Measurements from ENCODE around the gene TCFL5. TPM values are rescaled to one million over a fixed set of nuclear protein-coding genes. Genes with fewer than 3 reads are reported as not detected.

TCFL5 gene
- total RNA-seq: 6.3 TPM

DNA sequence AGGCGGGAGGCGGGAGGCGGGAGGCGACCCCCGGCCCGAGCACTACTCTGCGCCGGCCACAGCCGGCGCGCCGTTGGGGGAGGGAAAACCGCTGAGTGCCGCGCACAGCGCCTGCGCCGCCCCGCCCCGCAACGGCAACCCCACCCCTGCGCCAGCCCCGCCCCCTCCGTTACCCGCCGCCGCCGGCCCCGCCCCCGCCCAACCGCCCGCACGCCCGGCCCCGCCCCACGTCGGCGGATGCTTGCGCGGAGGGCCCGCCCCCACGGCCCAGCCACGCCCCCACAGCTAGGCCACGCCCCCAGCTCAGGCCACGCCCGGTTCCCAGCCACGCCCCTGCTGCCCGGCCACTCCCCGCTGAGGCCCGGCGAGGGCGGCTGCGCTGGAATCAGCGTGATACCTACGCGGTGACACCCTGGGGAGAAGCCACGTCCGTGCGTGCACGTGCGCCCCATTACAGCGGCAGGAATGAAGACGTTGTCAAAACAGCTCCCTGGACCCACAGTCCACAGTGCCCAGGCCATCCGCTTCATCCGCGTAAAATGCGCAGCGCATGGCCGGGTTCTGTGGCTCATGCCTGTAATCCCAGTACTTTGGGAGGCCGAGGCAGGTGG, at the start of gene TCFL5:
TSS of gene TCFL5 (minus strand) at position 97 of the 611 bp plus-strand sequence. CDS start 152 bp downstream, outside the sequence.
- Histone ChIP-seq H3K9me3 (ENCODE audit: control insufficient read depth in 3 of 3, low read length in 3 of 3) (no peaks in the 10 kb centered on the region), H3K27ac (ENCODE audit: low read depth, low read length) (no peak within 1 kb of the TSS), H3K4me1 (ENCODE audit: control insufficient read depth in 3 of 3, insufficient read depth in 3 of 3, low read length in 3 of 3) (peaks cover 3 to 6% (median 5%) of the 10 kb centered on the region in 3 donors), H3K27me3 (ENCODE audit: control insufficient read depth in 3 of 3, insufficient read depth in 3 of 3, low read length in 3 of 3) (peaks cover 0 to 3% (median 0%) of the 10 kb centered on the region in 3 donors), H3K36me3 (ENCODE audit: control insufficient read depth in 3 of 3, insufficient read depth in 3 of 3, low read length in 3 of 3) (peaks cover 5 to 7% (median 7%) of the 10 kb centered on the region in 3 donors), H3K4me3 (ENCODE audit: low read length in 3 of 3) (peak within 1 kb of the TSS; percentile 9 to 76 (median 70)), H3K9ac (ENCODE audit: low read depth in 1 of 3, low read length in 3 of 3) (peak within 1 kb of the TSS in 1 of 3 donors; percentile 33)

GRCh38 chr20:62910777-62911497, 49.3 kb upstream of the TCFL5 start:
- no peak overlapping the region for H3K4me3 ChIP-seq (ENCODE audit: low read length in 3 of 3)
- peaks cover 25 to 27% (median 26%) of the 10 kb centered on the region in 3 donors for H3K4me1 ChIP-seq (ENCODE audit: control insufficient read depth in 3 of 3, insufficient read depth in 3 of 3, low read length in 3 of 3)
- no peaks in the 10 kb centered on the region for H3K27me3 ChIP-seq (ENCODE audit: control insufficient read depth in 3 of 3, insufficient read depth in 3 of 3, low read length in 3 of 3)
- no peak overlapping the region for H3K27ac ChIP-seq (ENCODE audit: low read depth, low read length)
- H3K9me3 ChIP-seq (ENCODE audit: control insufficient read depth in 3 of 3, low read length in 3 of 3): no peaks in the 10 kb centered on the region
- H3K36me3 ChIP-seq (ENCODE audit: control insufficient read depth in 3 of 3, insufficient read depth in 3 of 3, low read length in 3 of 3): peaks cover 57 to 67% (median 61%) of the 10 kb centered on the region in 3 donors
- H3K9ac ChIP-seq (ENCODE audit: low read depth in 1 of 3, low read length in 3 of 3): no peak overlapping the region

DNA sequence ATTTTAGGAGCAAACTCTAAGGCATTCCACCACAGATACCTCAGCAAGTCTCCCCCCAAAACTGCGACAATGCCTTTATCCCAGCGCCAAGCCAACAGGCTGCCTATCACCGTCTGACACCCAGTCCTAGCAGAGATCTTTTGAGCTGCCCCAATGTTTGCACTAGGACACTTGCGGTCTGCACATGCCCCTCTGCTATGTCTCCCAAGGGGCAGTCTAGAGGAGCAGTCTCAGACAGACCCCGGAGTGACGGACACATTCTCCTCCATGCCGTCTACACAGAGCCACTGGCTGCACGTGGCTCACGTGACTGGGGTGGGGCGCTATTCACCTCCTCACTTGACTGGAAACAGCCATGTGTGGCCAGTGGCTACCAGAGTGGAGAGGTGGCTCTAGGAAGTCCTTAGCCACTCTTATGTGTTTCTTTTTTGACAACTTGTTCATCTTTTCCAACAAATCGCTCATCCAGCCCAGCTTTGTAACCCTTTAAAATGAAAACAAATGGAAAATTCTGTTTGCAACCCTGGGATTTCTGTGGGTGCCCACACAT, 48.7 kb upstream of the TCFL5 start:
- H3K27me3 ChIP-seq (ENCODE audit: control insufficient read depth in 3 of 3, insufficient read depth in 3 of 3, low read length in 3 of 3): no peaks in the 10 kb centered on the region
- no peak overlapping the region for H3K4me3 ChIP-seq (ENCODE audit: low read length in 3 of 3)
- no peak overlapping the region for H3K27ac ChIP-seq (ENCODE audit: low read depth, low read length)
- peaks cover 63 to 73% (median 67%) of the 10 kb centered on the region in 3 donors for H3K36me3 ChIP-seq (ENCODE audit: control insufficient read depth in 3 of 3, insufficient read depth in 3 of 3, low read length in 3 of 3)
- no peaks in the 10 kb centered on the region for H3K9me3 ChIP-seq (ENCODE audit: control insufficient read depth in 3 of 3, low read length in 3 of 3)
- H3K9ac ChIP-seq (ENCODE audit: low read depth in 1 of 3, low read length in 3 of 3): no peak overlapping the region
- H3K4me1 ChIP-seq (ENCODE audit: control insufficient read depth in 3 of 3, insufficient read depth in 3 of 3, low read length in 3 of 3): peaks cover 20 to 29% (median 26%) of the 10 kb centered on the region in 3 donors

GRCh38 chr20:62908971-62909791, 47.6 kb upstream of the TCFL5 start:
- no peaks in the 10 kb centered on the region for H3K27me3 ChIP-seq (ENCODE audit: control insufficient read depth in 3 of 3, insufficient read depth in 3 of 3, low read length in 3 of 3)
- H3K36me3 ChIP-seq (ENCODE audit: control insufficient read depth in 3 of 3, insufficient read depth in 3 of 3, low read length in 3 of 3): peaks cover 74 to 80% (median 76%) of the 10 kb centered on the region in 3 donors
- no peak overlapping the region for H3K4me3 ChIP-seq (ENCODE audit: low read length in 3 of 3)
- peaks cover 9 to 20% (median 15%) of the 10 kb centered on the region in 3 donors for H3K4me1 ChIP-seq (ENCODE audit: control insufficient read depth in 3 of 3, insufficient read depth in 3 of 3, low read length in 3 of 3)
- H3K27ac ChIP-seq (ENCODE audit: low read depth, low read length): no peak overlapping the region
- no peak overlapping the region for H3K9ac ChIP-seq (ENCODE audit: low read depth in 1 of 3, low read length in 3 of 3)
- no peaks in the 10 kb centered on the region for H3K9me3 ChIP-seq (ENCODE audit: control insufficient read depth in 3 of 3, low read length in 3 of 3)

DNA sequence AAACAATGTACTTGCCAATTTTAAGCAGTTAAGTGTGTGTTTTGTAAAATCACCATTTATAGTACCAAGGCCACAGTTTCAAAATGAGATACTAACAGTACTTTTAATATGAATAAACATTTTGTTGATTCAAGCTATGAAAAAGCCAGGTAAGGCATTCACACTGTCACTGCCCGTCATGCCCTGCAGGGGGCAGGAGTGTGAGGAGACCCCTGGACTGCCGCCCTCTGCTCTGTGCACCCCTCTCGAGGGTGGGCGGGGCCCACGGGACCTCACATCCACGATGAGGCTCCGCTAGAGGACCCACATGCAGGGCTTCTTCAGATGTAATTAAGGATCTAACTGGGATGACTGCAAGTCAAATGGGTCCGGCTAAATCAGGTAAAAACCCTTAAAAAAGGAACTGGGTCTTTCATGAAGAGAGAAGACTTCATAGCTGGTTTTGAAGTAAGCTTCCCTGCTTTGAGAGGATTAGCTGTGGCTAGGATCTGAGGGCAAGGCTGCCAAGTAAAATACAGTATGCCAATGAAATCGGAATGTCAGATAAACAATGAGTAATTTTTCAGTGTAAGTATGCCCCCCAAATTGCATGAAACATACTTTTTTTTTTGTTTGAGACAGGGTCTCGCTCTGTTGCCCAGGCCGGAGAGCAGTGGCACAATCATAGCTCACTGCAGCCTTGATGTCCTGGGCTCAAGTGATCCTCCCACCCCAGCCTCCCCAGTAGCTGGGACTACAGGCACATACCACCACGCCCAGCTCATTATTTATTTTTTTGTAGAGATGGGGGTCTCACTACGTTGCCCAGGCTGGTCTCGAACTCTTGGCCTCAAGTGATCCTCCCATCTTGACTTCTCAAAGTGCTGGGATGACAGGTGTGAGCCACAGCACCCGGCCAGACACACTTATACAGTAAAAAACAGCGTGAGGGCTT, 46.0 kb upstream of the TCFL5 start:
- peak overlapping the region in 1 of 3 donors; percentile 16 for H3K9ac ChIP-seq (ENCODE audit: low read depth in 1 of 3, low read length in 3 of 3)
- no peaks in the 10 kb centered on the region for H3K27me3 ChIP-seq (ENCODE audit: control insufficient read depth in 3 of 3, insufficient read depth in 3 of 3, low read length in 3 of 3)
- no peaks in the 10 kb centered on the region for H3K9me3 ChIP-seq (ENCODE audit: control insufficient read depth in 3 of 3, low read length in 3 of 3)
- H3K4me3 ChIP-seq (ENCODE audit: low read length in 3 of 3): no peak overlapping the region
- H3K4me1 ChIP-seq (ENCODE audit: control insufficient read depth in 3 of 3, insufficient read depth in 3 of 3, low read length in 3 of 3): peaks cover 0 to 12% (median 11%) of the 10 kb centered on the region in 3 donors
- peaks cover 79 to 88% (median 86%) of the 10 kb centered on the region in 3 donors for H3K36me3 ChIP-seq (ENCODE audit: control insufficient read depth in 3 of 3, insufficient read depth in 3 of 3, low read length in 3 of 3)
- H3K27ac ChIP-seq (ENCODE audit: low read depth, low read length): no peak overlapping the region

GRCh38 chr20:62906647-62907375, 45.2 kb upstream of the TCFL5 start:
- no peaks in the 10 kb centered on the region for H3K9me3 ChIP-seq (ENCODE audit: control insufficient read depth in 3 of 3, low read length in 3 of 3)
- H3K36me3 ChIP-seq (ENCODE audit: control insufficient read depth in 3 of 3, insufficient read depth in 3 of 3, low read length in 3 of 3): peaks cover 78 to 92% (median 86%) of the 10 kb centered on the region in 3 donors
- H3K27me3 ChIP-seq (ENCODE audit: control insufficient read depth in 3 of 3, insufficient read depth in 3 of 3, low read length in 3 of 3): no peaks in the 10 kb centered on the region
- peaks cover 0 to 12% (median 11%) of the 10 kb centered on the region in 3 donors for H3K4me1 ChIP-seq (ENCODE audit: control insufficient read depth in 3 of 3, insufficient read depth in 3 of 3, low read length in 3 of 3)
- H3K4me3 ChIP-seq (ENCODE audit: low read length in 3 of 3): no peak overlapping the region
- no peak overlapping the region for H3K27ac ChIP-seq (ENCODE audit: low read depth, low read length)
- peak overlapping the region in 1 of 3 donors; percentile 16 for H3K9ac ChIP-seq (ENCODE audit: low read depth in 1 of 3, low read length in 3 of 3)

DNA sequence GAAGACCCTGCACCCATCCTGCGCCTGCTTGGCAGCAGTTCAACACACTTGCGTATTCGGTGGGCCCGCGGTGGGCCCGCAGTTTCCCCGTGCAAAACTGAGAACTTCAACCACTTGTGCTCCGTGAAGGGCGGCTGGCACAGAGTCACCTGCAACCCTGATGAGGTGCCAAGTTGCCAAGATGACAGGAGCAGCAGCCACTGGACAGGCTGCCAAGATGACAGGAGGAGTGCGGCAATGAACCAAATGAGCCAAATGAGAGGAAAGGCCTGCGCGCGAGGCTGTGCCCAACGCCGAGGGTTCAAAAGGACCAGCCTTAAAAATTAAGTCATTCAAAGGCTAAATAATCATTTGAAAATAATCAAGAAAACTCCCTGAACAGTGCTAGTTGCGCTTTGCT, 44.6 kb upstream of the TCFL5 start:
- Histone ChIP-seq H3K9me3 (ENCODE audit: control insufficient read depth in 3 of 3, low read length in 3 of 3) (no peaks in the 10 kb centered on the region), H3K27me3 (ENCODE audit: control insufficient read depth in 3 of 3, insufficient read depth in 3 of 3, low read length in 3 of 3) (no peaks in the 10 kb centered on the region), H3K36me3 (ENCODE audit: control insufficient read depth in 3 of 3, insufficient read depth in 3 of 3, low read length in 3 of 3) (peaks cover 75 to 90% (median 84%) of the 10 kb centered on the region in 3 donors), H3K27ac (ENCODE audit: low read depth, low read length) (no peak overlapping the region), H3K4me1 (ENCODE audit: control insufficient read depth in 3 of 3, insufficient read depth in 3 of 3, low read length in 3 of 3) (peaks cover 0 to 12% (median 11%) of the 10 kb centered on the region in 3 donors), H3K4me3 (ENCODE audit: low read length in 3 of 3) (no peak overlapping the region), H3K9ac (ENCODE audit: low read depth in 1 of 3, low read length in 3 of 3) (peak overlapping the region in 1 of 3 donors; percentile 11)

- Histone ChIP-seq H3K27ac (ENCODE audit: low read depth, low read length) (no peak overlapping the region), H3K9ac (ENCODE audit: low read depth in 1 of 3, low read length in 3 of 3) (peak overlapping the region in 1 of 3 donors; percentile 11), H3K4me1 (ENCODE audit: control insufficient read depth in 3 of 3, insufficient read depth in 3 of 3, low read length in 3 of 3) (peaks cover under 1 to 15% (median 13%) of the 10 kb centered on the region in 3 donors), H3K9me3 (ENCODE audit: control insufficient read depth in 3 of 3, low read length in 3 of 3) (no peaks in the 10 kb centered on the region), H3K27me3 (ENCODE audit: control insufficient read depth in 3 of 3, insufficient read depth in 3 of 3, low read length in 3 of 3) (no peaks in the 10 kb centered on the region), H3K36me3 (ENCODE audit: control insufficient read depth in 3 of 3, insufficient read depth in 3 of 3, low read length in 3 of 3) (peaks cover 71 to 89% (median 80%) of the 10 kb centered on the region in 3 donors), H3K4me3 (ENCODE audit: low read length in 3 of 3) (no peak overlapping the region)
Measured at GRCh38 chr20:62905536-62906117, 44.0 kb upstream of the TCFL5 start.
